Ectodermal cell (in vitro differentiated cells): Measurements from ENCODE around the gene DDIAS.
"Not testable (repeated sequence)": the region's sequence is repeated elsewhere in the genome, so short reads cannot be mapped to it uniquely, and the experiment has no call there.

Source experiments
- H3K27ac ChIP-seq: 2 replicates; pipeline ENCODE4 v1.7.0; 2013; ENCODE audit warnings: mild to moderate bottlenecking, low read depth, low read length; ENCODE audit not compliant: insufficient read depth, poor library complexity, severe bottlenecking
- H3K27me3 ChIP-seq: 2 replicates; pipeline ENCODE4 v1.7.0; 2013; ENCODE audit warnings: mild to moderate bottlenecking, low read length; ENCODE audit not compliant: insufficient read depth, control insufficient read depth, poor library complexity, severe bottlenecking
- H3K36me3 ChIP-seq: one replicate; pipeline ENCODE4 v1.7.0; 2013; ENCODE audit warnings: low read length; ENCODE audit not compliant: control insufficient read depth, insufficient read depth
- H3K4me1 ChIP-seq: one replicate; pipeline ENCODE4 v1.7.0; 2013; ENCODE audit warnings: low read length; ENCODE audit not compliant: control insufficient read depth, insufficient read depth
- H3K4me3 ChIP-seq: 2 replicates; pipeline ENCODE4 v1.7.0; 2013; ENCODE audit warnings: low read depth, low read length, control low read depth; ENCODE audit not compliant: insufficient read depth
- H3K9me3 ChIP-seq: 2 replicates; pipeline ENCODE4 v1.7.0; 2013; ENCODE audit warnings: mild to moderate bottlenecking, low read length, moderate library complexity; ENCODE audit not compliant: control insufficient read depth
- WGBS, 2 experiments: methylation state at CpG; one replicate each; pipeline ENCODE4 v1.1.7; 2013; ENCODE audit warnings: missing lambda C conversion rate in 2 of 2; 5-methylcytosine and 5-hydroxymethylcytosine counted together

Gene DDIAS

DNA sequence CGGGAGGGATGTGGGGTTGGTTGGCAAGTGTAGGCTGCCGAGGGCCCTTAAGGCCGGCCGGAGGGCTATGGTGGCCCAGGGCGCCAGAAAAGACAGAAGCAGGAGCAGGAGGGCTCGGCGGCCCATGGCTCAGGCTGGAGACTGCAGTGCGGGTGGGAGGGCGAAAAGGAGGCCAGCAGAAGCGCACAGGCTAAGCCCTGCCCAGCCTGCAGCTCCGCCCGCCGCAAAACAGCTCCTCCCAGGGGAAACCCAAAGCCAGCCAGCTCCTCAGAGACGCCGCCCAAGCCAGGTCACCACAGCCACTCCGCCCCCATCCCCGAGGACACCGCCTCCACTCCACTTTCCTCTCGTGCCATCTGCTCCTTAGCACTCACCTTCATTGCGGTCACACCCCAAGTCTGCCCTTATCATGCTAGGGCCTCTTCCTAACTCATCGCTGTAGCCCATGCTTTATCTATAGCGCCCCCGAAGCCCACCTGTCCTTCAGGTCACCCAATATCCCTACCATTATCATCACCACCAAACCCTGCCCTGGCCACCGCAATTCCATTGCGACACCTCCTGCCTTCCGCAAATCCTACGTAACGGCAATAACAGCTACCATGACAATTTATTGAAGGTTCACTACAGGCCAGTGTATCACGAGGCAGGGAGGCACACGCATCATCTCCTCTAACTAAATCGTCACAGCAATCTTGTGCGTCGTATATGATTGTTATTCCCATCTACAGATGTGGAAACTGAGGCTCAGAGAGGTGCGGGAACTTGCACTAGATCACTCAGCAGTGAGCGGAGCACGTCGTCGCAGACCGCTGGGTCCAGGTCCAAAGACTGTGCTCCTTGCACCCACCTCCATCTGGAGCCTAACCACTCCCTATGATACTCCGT, 1.0 kb upstream of the DDIAS start, which contains the start of gene PRCP:
PRCP (minus strand) TSS at position 154 of the 888 bp plus-strand sequence; CDS start at position 126, 28 bp downstream.
- no peaks in the 10 kb centered on the region for H3K9me3 ChIP-seq
- WGBS, 2 experiments: 0 to 1% methylated on average over 40 of the region's 40 CpGs
- H3K36me3 ChIP-seq: no peaks in the 10 kb centered on the region
- peak within 1 kb of the TSS; percentile 79 for H3K4me3 ChIP-seq
- H3K27me3 ChIP-seq: no peaks in the 10 kb centered on the region
- peaks cover 7% of the 10 kb centered on the region for H3K4me1 ChIP-seq
- H3K27ac ChIP-seq: peak within 1 kb of the TSS; percentile 73

DNA sequence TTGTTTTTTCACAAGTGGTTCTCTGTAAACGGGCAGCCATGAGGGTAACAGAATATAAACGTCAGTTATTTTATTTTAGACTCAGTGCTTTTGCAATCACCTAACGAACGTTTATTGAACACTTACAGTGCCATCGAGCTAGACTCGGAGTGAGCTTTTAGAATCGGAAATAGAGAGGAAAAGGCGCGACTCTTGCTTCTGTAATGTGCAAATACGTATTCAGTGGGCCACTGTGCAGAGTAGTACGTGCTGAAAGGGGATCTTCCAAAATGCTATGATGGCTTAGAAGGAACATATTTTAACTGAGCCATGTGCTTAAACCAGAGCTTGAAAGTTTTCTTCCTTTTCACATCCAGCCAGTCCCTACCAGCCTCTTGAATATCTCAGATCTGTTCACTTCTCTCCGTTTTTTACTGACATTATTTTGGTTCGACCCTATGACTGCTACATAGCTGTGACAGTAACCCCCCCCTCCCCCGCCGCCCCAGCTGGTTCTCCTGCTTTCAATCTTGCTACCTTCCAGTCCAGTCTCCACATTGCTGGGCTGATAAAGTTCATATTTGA, 468 bp downstream of the DDIAS start:
- H3K27ac ChIP-seq: no peak overlapping the region
- WGBS, 2 experiments: 0 to 1% methylated on average over 15 of the region's 15 CpGs
- H3K9me3 ChIP-seq: no peaks in the 10 kb centered on the region
- H3K4me1 ChIP-seq: peaks cover 7% of the 10 kb centered on the region
- H3K27me3 ChIP-seq: no peaks in the 10 kb centered on the region
- no peaks in the 10 kb centered on the region for H3K36me3 ChIP-seq
- H3K4me3 ChIP-seq: peak overlapping the region; percentile 79

DNA sequence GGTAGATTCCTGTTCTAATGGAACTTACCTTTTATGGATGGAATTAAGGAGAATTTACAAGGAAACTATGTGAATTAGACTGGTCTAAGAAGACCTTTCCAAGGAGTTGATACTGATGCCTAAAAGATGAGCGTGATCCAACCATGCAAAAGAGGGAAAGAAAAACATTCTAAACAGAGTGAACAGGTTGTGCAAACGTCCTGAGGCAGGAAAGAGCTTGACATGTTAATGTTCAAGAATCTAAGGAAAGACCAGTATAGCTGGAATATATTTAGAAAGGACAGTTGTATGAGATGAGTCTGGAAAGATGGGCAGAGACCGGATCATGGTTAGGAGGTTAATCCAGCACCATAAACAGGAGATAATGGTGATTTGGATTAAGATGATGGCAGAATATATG, 1.3 kb downstream of the DDIAS start:
- no peaks in the 10 kb centered on the region for H3K9me3 ChIP-seq

DNA sequence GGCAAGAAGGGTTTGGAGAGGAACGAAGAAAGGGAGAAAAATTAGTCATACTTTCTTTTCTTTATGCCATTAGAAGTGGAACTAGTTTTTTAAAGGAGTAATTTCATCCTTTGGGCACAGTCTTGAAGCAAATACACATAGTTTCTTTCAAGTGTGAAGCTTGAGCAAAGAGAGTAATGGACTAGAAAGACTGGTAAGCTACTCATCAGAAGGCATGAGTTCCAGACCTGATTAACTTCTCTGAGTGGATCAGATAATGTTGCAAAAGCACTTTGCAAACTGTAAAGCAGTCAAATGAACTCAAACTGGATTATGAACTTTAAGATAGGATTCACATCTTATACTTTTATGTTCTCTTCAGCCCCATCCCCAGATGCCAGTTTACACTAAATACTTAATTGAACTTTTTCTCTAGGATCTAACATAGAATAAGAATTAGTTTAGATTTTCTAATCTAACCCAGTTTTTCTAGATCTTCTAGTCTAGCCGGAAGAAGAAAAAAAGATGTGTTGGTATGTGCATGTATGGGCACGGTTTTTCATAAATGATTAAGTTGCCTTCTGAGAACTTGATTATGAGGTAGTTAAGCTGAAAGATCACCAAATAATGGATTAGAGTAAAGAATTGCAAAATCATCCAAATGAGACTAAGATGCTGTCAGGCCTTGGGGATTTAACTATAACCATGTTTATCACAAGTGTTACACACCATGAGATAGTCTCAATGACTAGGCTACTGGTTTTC, 2.5 kb downstream of the DDIAS start:
- WGBS, 2 experiments: 90 to 91% methylated on average over 3 of the region's 3 CpGs
- Histone ChIP-seq H3K9me3 (no peaks in the 10 kb centered on the region), H3K4me1 (peaks cover 6% of the 10 kb centered on the region), H3K36me3 (no peaks in the 10 kb centered on the region), H3K27ac (no peak overlapping the region), H3K27me3 (no peaks in the 10 kb centered on the region), H3K4me3 (no peak overlapping the region)

More for the DNA sequence above, 1.3 kb downstream of the DDIAS start:
- no peaks in the 10 kb centered on the region for H3K27me3 ChIP-seq
- WGBS, 2 experiments: 85 to 86% methylated on average over 3 of the region's 3 CpGs
- H3K27ac ChIP-seq: no peak overlapping the region
- H3K4me1 ChIP-seq: peaks cover 7% of the 10 kb centered on the region
- H3K4me3 ChIP-seq: no peak overlapping the region
- no peaks in the 10 kb centered on the region for H3K36me3 ChIP-seq

DNA sequence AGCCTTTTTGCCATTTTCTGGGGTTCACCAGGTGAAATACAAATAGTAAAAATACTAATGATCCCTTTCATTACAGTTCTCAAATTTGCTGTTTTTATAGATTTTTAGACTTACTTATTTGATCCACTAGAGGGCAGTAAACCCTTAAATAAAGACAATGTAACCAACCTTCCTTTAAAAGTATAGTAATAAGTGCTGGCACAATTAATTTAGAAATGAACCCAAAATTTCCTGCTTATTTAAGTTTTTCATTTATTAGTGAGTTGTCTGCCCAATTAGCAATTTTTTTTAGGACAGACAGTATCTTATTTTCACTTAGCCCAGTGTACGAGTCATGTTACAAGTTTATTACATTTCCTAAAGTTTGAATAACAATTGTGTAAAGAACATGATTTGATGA, 4.7 kb downstream of the DDIAS start:
- WGBS, 2 experiments: 100% methylated on average over 1 of the region's 1 CpG; no CpG with 5 or more reads in 1 of the 2 experiments
- peaks cover 3% of the 10 kb centered on the region for H3K36me3 ChIP-seq
- H3K4me1 ChIP-seq: no peaks in the 10 kb centered on the region
- H3K4me3 ChIP-seq: no peak overlapping the region
- H3K27me3 ChIP-seq: no peaks in the 10 kb centered on the region
- no peaks in the 10 kb centered on the region for H3K9me3 ChIP-seq
- H3K27ac ChIP-seq: no peak overlapping the region

DNA sequence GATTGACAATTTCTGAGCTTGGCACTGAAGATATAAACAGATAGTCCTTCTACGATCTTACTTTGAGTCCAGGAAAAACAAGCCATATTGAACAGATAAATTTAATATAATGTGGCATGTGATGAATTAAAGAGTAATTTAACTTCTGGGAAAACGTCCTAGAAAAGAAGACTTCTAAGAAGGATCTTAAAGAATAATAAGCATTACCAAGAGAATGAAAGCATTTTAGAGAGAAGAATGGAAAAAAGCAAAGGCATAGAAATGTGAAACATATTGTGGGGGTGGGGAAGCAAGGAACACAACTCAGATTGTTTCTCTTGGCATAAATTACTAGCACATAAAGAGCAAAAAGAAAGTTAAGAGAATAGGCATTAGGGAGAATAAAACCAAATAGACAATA, 5.4 kb downstream of the DDIAS start:
- no peak overlapping the region for H3K4me3 ChIP-seq
- peaks cover 8% of the 10 kb centered on the region for H3K36me3 ChIP-seq
- H3K9me3 ChIP-seq: no peaks in the 10 kb centered on the region
- H3K27me3 ChIP-seq: no peaks in the 10 kb centered on the region
- WGBS, 2 experiments: 89 to 100% methylated on average over 1 to 2 of the region's 2 CpGs
- H3K27ac ChIP-seq: no peak overlapping the region
- H3K4me1 ChIP-seq: no peaks in the 10 kb centered on the region

DNA sequence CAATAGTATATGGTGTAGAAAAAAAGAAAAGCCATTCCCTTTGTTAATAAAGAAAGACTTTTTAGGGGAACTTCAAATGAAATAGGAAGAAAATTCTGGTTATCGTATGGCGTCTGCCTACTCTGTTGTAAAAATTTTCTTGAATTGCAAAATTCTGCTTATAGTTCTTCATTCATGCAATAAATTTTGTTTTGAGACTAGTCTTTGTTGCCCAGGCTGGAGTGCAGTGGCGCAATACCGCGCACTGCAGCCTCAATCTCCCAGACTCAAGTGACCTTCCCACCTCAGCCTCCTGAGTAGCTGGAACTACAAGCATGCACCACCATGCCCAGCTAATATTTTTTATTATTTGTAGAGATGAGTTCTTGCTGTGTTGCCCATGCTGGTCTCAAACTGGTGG, 5.8 kb downstream of the DDIAS start:
- H3K4me3 ChIP-seq: no peak overlapping the region
- peaks cover 8% of the 10 kb centered on the region for H3K36me3 ChIP-seq
- no peaks in the 10 kb centered on the region for H3K4me1 ChIP-seq
- WGBS, 2 experiments: 94 to 96% methylated on average over 5 of the region's 5 CpGs
- no peaks in the 10 kb centered on the region for H3K27me3 ChIP-seq
- H3K9me3 ChIP-seq: no peaks in the 10 kb centered on the region
- H3K27ac ChIP-seq: no peak overlapping the region

DNA sequence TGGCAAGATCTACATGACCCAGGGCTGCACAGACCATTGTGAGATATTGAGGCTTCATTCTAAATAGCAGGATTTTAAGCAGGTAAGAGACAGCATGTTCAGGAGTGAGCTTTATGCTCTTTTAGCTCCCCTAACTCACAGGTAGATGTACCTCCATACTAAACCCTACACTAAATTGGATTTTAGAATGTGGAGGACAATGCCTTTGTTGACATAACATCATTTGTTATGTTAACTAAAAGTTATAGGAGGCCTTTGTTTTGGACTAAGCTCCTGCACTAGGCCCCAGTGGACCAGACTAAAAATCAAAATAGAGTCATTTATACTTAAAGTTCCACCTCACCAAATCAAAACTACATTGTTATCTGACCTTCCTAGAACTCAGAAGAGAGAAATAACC, 6.8 kb downstream of the DDIAS start:
- no peaks in the 10 kb centered on the region for H3K9me3 ChIP-seq
- H3K36me3 ChIP-seq: peaks cover 8% of the 10 kb centered on the region
- no peaks in the 10 kb centered on the region for H3K4me1 ChIP-seq
- H3K27me3 ChIP-seq: no peaks in the 10 kb centered on the region
- H3K4me3 ChIP-seq: no peak overlapping the region
- H3K27ac ChIP-seq: no peak overlapping the region

DNA sequence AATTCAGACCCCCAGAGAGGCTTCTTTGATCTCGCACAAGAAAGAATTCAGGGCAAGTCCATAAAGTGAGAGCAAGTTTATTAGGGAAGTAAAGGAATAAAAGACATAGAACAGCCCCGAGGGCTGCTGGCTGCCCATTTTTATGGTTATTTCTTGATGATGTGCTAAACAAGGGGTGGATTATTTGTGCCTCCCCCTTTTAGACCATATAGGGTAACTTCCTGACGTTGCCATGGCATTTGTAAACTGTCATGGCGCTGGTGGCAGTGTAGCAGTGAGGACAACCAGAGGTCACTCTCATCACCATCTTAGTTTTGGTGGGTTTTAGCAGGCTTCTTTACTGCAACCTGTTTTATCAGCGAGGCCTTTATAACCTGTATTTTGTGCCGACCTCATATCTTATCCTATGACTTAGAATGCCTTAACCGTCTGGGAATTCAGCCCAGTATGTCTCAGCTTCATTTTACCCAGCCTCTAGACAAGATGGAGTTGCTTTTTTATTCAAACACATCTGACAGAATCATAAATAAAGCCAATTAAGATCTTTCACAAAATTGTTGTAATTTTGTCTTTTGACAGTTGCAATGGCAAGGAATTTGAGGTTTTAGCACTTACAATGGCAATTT, 7.6 kb downstream of the DDIAS start:
- no peaks in the 10 kb centered on the region for H3K27me3 ChIP-seq
- H3K27ac ChIP-seq: no peak overlapping the region
- no peaks in the 10 kb centered on the region for H3K9me3 ChIP-seq
- H3K4me1 ChIP-seq: no peaks in the 10 kb centered on the region
- 76 to 78% methylated on average over 7 of the region's 7 CpGs for WGBS, 2 experiments
- no peak overlapping the region for H3K4me3 ChIP-seq
- peaks cover 8% of the 10 kb centered on the region for H3K36me3 ChIP-seq

DNA sequence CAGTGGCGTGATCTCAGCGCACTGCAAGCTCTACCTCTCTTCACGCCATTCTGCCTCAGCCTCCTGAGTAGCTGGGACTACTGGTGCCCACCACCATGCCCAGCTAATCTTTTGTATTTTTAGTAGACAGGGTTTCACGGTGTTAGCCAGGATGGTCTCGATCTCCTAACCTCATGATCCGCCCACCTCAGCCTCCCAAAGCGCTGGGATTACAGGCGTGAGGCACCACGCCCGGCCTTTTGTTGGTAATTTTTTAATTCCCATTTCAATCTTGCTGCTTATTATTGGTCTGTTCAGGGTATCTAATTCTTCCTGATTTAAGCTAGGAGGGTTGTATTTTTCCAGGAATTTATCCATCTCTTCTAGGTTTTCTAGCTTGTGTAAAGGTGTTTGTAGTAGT, 18.2 kb downstream of the DDIAS start:
- WGBS, 2 experiments: 88 to 94% methylated on average over 10 of the region's 10 CpGs
- not testable (repeated sequence) for H3K9me3 ChIP-seq, H3K4me1 ChIP-seq, H3K36me3 ChIP-seq, H3K27ac ChIP-seq, H3K27me3 ChIP-seq, H3K4me3 ChIP-seq
